ENCODE data around the gene ARAP3. TPM values are rescaled to one million over a fixed set of nuclear protein-coding genes. Genes with fewer than 3 reads are reported as not detected.

Gene ARAP3
- total and polyA plus RNA-seq, 9 of the 15 experiments (the other 6 are each of a cell fraction or from before 2014, with no cell fraction given) = 0.83 to 25.7 (median 6.4) TPM

DNA sequence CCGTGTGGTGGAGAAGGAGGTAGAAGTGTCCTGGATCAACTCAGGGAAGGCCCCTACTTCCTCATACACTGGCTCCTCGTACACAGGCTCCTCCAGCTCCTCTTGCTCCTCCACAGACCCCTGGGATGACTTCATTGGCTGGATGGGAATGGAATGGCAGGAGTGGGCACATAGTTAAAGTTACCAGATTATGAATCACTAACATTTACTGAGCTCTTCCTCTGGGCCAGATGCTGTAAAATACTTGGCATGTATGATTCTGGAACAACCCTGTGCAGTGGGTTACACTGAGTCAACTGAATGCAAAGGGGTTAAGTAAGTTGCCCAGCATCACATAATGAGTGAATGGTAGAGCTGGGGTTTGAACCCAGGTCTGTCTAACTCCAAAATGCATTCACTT, 27.7 kb downstream of the ARAP3 start:
- in situ Hi-C loops (cut with MboI) = no loop called here

More for the DNA sequence above, 27.7 kb downstream of the ARAP3 start:
- Histone ChIP-seq H3K4me1 (replicated peaks in 1 of 2; ENCODE audit: control insufficient read depth in 2 of 2, insufficient read depth in 2 of 2, low read length in 2 of 2) (peaks cover 17 to 22% of the 10 kb centered on the region in 2 experiments), H3K79me2 (ENCODE audit: control insufficient read depth, insufficient read depth, low read length) (peaks cover 3% of the 10 kb centered on the region; the same call in 1 of the 3 replicates), H3K9me3 (replicated peaks; ENCODE audit: control insufficient read depth, insufficient read depth, low read depth, low read length) (no peaks in the 10 kb centered on the region), H3K4me3 (no peak overlapping the region), H3K9me1 (ENCODE audit: control insufficient read depth, insufficient read depth, low read length) (peaks cover 5% of the 10 kb centered on the region), H3K9ac (ENCODE audit: insufficient read depth in 1 of 2, low read depth in 2 of 2, low read length in 2 of 2) (peak overlapping the region in 1 of 2 experiments; percentile 17; a peak in 1 of 4 replicates), H3K36me3 (ENCODE audit: control insufficient read depth, insufficient read depth, low read length) (peaks cover 11% of the 10 kb centered on the region; the same call in 2 of the 3 replicates), H4K20me1 (replicated peaks; ENCODE audit: control insufficient read depth, insufficient read depth, low read length) (no peaks in the 10 kb centered on the region), H3K4me2 (ENCODE audit: insufficient read depth, low read length) (no peak overlapping the region), H3K27me3 (ENCODE audit: control insufficient read depth in 2 of 2, insufficient read depth in 2 of 2, low read length in 2 of 2) (no peaks in the 10 kb centered on the region), H2AFZ (ENCODE audit: low read depth, low read length) (no peak overlapping the region), H3K27ac (ENCODE audit: extremely low read depth, low read depth, low read length) (no peak overlapping the region)
- TF ChIP-seq ZNF583 (CRISPR knock-in tag; IDR thresholded peaks at IDR 0.05) (no peak), NR3C1 (CRISPR knock-in tag; IDR thresholded peaks at IDR 0.05) (no peak), ZNF239 (CRISPR knock-in tag; IDR thresholded peaks at IDR 0.05) (no peak), TBP (optimal IDR thresholded peaks at IDR 0.05; ENCODE audit: low read depth, low read length) (no peak), TEAD2 (tag; IDR thresholded peaks at IDR 0.05) (no peak), BCL6 (CRISPR knock-in tag; IDR thresholded peaks at IDR 0.05) (no peak), ZNF57 (CRISPR knock-in tag; IDR thresholded peaks at IDR 0.05) (no peak), NBN (IDR thresholded peaks at IDR 0.05; ENCODE audit: low read depth) (no peak), ELF4 (CRISPR knock-in tag; IDR thresholded peaks at IDR 0.05) (no peak), TCF7 (IDR thresholded peaks at IDR 0.05; ENCODE audit: borderline replicate concordance) (no peak)
- TF ChIP-seq, protein P1, sequence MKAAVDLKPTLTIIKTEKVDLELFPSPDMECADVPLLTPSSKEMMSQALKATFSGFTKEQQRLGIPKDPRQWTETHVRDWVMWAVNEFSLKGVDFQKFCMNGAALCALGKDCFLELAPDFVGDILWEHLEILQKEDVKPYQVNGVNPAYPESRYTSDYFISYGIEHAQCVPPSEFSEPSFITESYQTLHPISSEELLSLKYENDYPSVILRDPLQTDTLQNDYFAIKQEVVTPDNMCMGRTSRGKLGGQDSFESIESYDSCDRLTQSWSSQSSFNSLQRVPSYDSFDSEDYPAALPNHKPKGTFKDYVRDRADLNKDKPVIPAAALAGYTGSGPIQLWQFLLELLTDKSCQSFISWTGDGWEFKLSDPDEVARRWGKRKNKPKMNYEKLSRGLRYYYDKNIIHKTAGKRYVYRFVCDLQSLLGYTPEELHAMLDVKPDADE (conservative IDR thresholded peaks at IDR 0.05; ENCODE audit: control insufficient read depth, low read depth, low read length) = no peak
- TF ChIP-seq, protein P2, sequence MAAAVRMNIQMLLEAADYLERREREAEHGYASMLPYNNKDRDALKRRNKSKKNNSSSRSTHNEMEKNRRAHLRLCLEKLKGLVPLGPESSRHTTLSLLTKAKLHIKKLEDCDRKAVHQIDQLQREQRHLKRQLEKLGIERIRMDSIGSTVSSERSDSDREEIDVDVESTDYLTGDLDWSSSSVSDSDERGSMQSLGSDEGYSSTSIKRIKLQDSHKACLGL (CRISPR knock-in tag; IDR thresholded peaks at IDR 0.05; ENCODE audit: borderline replicate concordance, poor library complexity, severe bottlenecking) = no peak
- TF ChIP-seq, protein P3, sequence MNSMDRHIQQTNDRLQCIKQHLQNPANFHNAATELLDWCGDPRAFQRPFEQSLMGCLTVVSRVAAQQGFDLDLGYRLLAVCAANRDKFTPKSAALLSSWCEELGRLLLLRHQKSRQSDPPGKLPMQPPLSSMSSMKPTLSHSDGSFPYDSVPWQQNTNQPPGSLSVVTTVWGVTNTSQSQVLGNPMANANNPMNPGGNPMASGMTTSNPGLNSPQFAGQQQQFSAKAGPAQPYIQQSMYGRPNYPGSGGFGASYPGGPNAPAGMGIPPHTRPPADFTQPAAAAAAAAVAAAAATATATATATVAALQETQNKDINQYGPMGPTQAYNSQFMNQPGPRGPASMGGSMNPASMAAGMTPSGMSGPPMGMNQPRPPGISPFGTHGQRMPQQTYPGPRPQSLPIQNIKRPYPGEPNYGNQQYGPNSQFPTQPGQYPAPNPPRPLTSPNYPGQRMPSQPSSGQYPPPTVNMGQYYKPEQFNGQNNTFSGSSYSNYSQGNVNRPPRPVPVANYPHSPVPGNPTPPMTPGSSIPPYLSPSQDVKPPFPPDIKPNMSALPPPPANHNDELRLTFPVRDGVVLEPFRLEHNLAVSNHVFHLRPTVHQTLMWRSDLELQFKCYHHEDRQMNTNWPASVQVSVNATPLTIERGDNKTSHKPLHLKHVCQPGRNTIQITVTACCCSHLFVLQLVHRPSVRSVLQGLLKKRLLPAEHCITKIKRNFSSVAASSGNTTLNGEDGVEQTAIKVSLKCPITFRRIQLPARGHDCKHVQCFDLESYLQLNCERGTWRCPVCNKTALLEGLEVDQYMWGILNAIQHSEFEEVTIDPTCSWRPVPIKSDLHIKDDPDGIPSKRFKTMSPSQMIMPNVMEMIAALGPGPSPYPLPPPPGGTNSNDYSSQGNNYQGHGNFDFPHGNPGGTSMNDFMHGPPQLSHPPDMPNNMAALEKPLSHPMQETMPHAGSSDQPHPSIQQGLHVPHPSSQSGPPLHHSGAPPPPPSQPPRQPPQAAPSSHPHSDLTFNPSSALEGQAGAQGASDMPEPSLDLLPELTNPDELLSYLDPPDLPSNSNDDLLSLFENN (IDR thresholded peaks at IDR 0.05; ENCODE audit: low read depth in 2 of 2, low read length in 2 of 2) = no peak
- no peak for FAIRE-seq
- WGBS (ENCODE audit: insufficient coverage, low coverage, missing lambda C conversion rate) = 71% methylated on average over 2 of the region's 2 CpGs
- ChIA-PET POLR2A (interaction anchor here (1.1 to 1.4 kb wide), 2 partner anchors 10 to 15 kb away, joined by 4 to 6 read pairs; no protein-coding TSS in a partner anchor), CTCF (ENCODE audit: low intra/inter-chr PET ratio) (no interaction called here)
- ATAC-seq = no peak
- no TSS peak for BruUV-seq (replicated peaks)
- no peak for DNase-seq (ENCODE audit: extremely low read depth in 1 of 4, low spot score in 3 of 4)
- intact Hi-C loops (cut with micrococcal nuclease) = no loop called here

All from K562 (cell line).